GM21423 (cell line): ENCODE measurements around the gene SOCS4.
"Not testable (repeated sequence)": the region's sequence is repeated elsewhere in the genome, so short reads cannot be mapped to it uniquely, and the experiment has no call there.

Source experiments
- ATAC-seq: cut with Tn5 transposase; IDR thresholded peaks from one replicate; pipeline ENCODE4 v1.9.1; 2021; ENCODE audit warnings: mild to moderate bottlenecking, moderate library complexity; ENCODE audit not compliant: unreplicated experiment

SOCS4 gene, protein sequence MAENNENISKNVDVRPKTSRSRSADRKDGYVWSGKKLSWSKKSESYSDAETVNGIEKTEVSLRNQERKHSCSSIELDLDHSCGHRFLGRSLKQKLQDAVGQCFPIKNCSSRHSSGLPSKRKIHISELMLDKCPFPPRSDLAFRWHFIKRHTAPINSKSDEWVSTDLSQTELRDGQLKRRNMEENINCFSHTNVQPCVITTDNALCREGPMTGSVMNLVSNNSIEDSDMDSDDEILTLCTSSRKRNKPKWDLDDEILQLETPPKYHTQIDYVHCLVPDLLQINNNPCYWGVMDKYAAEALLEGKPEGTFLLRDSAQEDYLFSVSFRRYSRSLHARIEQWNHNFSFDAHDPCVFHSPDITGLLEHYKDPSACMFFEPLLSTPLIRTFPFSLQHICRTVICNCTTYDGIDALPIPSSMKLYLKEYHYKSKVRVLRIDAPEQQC

DNA sequence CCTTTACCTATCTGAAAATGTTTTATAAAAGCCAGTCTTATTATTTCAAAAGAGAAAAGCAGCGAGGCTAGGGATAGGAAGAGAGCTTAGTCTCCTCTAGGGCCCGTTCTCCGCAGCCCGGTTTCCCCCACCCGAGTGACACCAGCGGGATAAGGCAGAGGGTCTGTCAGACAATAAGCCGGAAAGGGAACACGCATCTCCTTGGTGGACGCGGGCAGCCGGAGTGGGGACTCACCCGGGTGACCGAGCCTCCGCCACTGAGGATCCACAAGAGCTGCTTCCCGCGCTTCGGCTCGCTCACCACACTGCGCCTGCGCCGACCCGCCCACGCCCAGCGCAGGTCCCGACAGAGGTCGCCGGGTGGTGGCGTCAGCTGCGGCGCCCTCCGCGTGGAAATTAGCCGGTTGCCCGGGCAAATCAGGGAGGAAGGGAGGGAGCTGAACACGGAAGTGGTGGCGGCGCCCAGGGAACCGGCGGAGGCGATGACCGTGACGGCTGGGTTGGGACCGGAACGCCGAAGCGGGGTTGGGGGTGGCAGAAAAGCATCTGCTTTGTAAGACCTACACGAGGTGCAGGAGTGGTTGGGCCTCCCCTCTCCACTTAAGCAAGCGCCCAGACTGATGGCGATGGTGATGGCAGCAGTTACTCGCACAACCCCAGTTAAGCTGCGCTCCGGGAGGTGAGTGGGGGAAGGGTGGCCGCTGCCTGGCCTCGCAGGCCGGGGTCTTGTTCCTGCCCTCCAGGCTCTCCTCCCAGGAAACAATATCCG is at the start of gene SOCS4, which contains the start of gene WDHD1:
TSS of gene SOCS4 (plus strand) at position 444 of the 769 bp plus-strand sequence. CDS start 15,806 bp downstream, outside the sequence.
TSS of gene WDHD1 (minus strand) at position 307 of the 769 bp plus-strand sequence. CDS start 312 bp downstream, outside the sequence.
- peak; percentile 91 for ATAC-seq

DNA sequence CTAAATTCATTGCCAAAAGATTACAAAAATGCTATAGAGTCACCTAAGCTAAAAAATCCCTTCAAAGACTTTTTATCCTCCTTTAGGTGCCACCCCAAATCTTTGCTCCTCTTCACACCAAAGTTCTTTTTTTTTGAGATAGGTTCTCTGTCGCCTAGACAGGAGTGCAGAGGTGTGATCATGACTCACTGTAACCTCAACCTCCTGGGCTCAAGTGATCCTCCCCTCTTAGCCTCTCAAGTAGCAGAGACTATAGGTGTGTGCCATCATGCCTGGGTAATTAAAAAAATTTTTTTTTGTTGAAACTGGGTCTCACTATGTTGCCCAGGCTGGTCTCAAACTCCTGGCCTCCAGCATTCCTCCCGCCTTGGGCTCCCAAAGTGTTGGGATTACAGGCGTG is 48.0 kb upstream of the SOCS4 start:
- ATAC-seq: no peak

DNA sequence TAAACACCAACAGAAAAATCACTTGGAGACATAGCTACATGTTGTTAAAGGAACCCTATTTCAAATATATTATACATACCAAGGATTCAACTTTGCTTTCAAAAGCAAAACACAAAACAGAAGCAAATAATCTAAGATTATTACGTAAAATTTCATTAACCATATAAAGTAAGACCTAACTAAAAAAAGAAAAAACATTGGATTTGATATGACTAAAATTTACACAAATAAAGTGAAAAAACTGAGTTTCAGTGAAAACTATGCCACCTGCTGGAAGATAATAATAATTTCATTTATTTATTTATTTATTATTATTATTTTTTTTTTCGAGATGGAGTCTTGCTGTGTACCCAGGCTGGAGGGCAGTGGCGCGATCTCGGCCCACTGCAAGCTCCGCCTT is 45.3 kb upstream of the SOCS4 start:
- no peak for ATAC-seq

DNA sequence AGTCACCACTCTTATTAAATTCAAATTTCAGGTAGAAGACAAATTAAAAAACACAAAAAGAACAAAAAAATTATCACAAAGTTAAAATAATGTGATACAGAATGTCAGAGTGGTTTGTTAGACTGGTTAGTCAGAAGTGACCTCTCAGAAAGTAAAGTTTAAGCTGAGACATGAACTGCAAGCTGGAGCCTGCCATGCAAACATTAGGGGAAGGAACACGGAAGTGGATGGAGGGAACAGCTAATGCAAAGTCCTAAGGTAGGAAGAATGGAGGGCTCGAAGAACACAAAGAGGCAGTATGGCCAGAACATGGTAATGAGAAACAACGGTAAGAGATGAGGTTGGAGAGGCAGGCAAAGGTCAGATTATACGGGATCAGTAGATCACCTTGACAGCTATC is 41.9 kb upstream of the SOCS4 start:
- no peak for ATAC-seq

DNA sequence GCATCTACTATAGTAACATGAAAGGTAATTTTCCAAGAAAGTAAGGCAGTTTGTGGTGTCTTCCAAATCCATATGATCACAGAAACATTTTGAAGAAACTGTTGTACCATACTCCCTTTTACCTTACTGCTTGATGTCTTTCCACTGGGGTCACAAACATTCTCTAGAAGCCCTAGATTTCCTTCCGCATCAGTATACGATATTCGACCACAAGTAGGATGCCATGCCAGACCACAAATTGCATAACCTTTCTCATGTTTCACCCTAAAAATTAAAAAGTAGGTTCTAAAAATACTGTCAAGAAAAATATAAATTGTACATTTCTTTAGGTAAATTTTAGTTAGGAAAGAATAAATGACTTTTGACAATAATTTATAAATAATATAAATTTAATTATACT is 26.7 kb upstream of the SOCS4 start:
- no peak for ATAC-seq

DNA sequence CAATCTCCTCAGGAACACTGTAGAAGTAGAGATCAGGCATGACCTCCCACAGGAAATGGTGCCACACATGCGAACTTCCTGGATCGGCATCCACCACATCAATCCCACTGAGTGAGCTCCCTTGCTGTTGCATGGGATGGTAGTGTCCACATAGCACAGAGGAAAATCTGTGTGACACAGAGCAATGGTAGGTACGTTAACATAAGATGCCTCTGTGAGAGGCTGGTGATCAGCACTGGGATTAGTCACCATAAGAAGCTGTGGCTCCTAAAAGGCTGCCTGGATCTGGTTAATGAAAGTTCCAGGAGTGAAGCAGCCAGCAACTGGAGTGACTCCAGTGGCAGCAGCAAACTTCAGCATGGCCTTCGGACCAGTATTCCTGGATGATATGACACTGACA is 22.0 kb upstream of the SOCS4 start:
- ATAC-seq: no peak

DNA sequence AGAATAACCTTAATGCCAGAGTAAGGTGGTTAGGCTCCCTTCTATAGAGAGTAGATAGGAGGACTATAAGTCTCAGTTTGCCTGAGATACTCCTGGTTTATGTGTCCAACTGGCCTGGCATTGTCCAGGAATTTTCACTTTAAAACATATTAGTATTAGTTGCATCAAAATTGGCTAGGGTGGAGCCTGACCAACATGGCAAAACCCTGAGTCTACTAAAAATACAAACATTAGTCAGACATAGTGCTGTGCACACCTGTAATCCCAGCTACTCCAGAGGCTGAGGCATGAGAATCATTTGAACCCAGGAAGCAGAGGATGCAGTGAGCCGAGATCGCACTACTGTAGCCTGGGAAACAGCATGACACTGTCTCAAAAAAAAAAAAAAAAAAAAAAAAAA is 12.0 kb upstream of the SOCS4 start:
- ATAC-seq: no peak

DNA sequence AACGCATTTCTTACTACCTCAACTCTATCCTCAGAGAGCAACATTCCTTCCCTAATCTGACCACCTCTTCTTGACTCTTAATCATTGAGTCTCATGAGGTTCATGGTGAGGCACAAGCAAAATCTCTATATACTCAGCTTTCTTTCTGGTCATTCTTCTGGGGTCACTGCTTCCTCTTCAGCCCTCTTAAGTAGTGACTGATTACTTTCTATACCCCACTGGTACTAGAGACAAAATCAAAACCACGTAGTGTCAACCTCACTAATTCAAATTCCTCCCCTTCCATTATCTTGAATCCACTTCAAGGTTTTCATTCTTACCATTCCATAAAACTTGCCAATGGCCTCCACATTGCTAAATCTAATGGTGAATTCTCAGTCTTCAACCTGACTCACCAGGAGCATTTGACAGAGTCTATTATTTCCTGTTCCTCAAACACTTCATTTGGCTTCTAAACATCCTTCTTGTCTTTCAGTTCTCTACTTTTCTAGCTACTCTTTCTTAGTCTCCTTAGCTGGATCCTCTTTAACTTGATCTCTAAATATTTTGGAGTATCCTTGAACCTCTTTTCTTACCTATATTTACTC is 7.0 kb upstream of the SOCS4 start:
- ATAC-seq: no peak

DNA sequence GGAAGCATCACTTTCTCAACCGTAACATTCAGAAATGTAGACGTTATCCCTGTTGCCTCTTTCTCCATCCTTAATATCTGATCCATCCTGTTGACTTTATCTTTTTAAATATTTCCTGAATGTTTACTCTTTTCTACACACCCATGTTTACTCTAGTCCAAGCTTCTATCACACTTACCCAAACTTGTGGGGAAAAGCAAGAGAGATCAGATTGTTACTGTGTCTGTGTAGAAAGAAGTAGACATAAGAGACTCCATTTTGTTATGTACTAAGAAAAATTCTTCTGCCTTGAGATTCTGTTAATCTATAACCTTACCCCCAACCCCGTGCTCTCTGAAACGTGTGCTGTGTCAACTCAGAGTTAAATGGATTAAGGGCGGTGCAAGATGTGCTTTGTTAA is 2.7 kb upstream of the SOCS4 start:
- ATAC-seq: not testable (repeated sequence)

DNA sequence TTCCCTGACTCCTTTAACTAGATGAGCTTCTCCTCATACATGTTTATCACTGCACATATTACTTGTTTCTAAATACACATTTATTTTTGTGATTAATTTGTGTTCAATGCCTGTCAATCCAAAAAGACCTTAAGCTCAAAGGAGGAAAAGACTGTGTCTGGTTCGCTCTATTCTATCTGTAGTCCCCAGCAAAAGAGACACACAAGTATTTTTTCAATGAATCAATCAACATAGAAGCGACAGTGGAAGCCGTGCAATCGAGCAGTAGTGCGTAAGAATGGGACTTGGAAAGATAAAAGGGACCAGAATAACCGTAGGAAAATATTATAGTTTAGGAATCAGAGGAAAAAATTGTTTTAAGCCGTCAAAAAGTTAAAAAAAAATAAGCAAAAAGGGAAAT is 1.1 kb upstream of the SOCS4 start:
- ATAC-seq: no peak

DNA sequence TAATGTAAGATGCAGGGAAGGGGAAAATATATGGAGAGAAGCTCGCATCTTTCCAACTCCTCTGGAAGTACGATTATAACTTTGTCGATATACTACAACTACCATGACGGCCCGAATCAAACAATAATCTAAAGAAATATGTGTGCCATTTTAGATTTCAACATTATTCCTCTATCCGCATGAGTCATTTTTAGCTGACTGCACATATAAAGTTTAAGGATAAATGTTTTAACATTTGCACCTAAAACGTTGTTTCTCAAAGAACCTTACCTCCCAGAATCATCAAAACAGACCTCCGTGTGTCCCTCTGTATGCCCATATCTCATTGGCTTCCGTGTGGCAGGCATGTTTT is 619 bp upstream of the SOCS4 start:
- no peak for ATAC-seq

DNA sequence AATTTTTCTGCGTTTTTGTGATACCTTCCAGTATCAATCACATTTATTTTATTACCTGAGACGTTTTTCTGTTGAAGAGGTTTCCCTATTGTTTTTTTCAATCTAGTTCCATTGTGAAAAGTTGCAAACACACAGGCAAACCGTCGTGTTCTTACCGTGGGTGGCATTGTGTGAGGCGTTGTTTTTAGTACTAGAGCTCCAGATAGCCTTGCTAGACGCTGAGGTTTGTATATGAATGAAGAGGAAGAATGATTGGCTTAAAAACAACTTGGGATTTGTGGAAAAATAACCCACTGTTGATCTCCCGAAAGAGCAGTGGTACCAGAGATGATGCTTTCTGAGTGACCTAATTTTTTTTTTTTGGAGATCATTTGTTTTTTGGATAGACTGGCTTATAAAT is 1.0 kb downstream of the SOCS4 start:
- ATAC-seq: no peak

DNA sequence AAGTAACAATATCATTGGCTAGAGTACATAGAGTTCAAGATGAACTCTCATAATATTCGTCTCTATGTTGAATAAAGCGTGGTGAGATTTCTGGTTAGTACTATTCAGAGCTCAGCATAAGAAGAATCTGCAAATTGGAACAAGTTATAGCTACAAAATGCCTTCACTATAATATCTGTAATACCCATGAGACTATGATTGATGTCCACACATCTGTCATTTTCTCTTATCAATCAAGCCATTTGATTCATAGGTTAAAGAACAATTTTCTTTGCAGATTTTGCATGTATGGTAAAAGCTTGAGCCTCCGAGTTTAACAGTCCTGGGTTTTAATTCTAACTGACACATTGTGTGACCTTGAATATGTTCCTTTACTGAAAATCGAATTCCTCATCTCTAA is 1.4 kb downstream of the SOCS4 start:
- no peak for ATAC-seq

DNA sequence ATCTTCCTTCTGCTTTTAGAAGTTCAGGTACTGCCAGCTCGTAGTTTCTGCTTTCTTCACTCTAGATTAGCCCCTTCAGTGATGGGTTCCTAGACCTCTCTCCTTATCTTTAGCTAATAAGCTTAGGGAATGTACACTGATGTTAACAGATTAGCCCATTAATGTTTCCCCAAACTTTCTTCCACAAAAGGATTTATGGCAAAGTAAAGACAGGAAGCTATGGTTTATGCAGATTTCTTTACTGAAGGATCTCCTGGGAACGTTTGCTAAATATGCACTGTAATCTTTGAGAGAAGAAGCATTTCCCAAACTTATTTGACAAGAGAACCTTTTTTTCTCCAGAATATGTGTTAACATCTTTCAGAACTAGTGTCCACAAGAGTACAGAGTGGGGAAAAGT is 4.2 kb downstream of the SOCS4 start:
- ATAC-seq: no peak

DNA sequence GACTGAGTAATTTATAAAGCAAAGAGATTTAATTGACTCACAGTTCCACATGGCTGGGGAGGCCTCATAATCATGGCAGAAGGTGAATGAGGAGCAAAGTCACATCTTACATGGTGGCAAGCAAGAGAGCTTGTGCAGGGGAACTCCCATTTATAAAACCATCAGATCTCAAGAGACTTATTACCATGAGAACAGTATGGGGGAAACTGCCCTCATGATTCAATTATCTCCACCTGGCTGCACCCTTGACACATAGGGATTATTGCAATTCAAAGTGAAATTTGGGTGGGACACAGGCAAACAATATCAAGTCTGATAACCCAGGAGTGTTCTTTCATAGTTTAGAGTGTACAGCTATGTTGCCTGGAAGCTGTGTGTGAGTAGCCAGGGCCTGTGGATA is 11.0 kb downstream of the SOCS4 start:
- ATAC-seq: not testable (repeated sequence)

DNA sequence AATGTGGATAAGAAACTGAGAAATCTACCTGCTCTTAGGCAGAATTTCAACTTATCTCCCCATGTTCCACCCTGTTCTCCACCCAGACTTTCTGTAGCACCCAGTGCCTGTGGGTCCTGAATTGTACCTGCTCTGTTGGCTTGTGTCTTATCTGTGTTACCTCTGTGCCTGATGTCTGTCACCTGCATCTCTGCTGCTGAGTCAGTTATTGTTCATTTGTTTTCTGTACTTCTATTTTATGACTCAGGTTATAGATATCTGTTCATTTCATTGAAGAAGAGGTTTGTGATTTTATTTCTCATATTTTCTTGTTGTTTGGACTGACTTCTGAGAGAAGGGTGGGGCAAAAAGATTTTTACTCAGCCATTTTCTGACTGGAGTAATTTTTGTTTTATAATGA is 11.7 kb downstream of the SOCS4 start:
- ATAC-seq: no peak

DNA sequence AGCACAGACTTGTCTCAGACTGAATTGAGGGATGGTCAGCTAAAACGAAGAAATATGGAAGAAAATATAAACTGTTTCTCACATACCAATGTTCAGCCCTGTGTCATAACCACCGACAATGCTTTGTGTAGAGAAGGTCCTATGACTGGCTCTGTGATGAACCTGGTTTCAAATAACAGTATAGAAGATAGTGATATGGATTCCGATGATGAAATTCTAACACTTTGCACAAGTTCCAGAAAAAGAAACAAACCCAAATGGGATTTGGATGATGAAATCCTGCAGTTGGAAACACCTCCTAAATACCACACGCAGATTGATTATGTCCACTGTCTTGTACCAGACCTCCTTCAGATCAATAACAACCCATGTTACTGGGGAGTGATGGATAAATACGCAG is 16.5 kb downstream of the SOCS4 start:
- no peak for ATAC-seq

DNA sequence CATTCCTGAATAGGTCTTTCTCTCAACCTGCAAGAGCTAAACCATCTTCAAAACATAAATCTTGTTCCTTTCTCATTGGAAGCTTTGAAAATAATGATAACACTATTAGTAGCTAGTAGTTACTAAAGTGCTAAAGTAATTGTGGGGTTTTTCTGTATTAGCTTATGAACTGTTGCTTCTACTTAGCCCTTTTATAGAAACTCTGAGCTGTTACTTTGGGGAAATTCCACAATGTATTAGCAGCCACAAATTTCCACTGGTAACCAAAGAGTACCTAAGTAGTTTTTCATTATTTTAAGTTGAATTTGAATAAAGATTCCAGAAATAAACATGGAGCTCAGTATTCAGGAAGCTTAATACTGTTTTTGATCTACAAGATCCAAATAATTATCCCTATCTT is 18.1 kb downstream of the SOCS4 start:
- ATAC-seq: no peak

DNA sequence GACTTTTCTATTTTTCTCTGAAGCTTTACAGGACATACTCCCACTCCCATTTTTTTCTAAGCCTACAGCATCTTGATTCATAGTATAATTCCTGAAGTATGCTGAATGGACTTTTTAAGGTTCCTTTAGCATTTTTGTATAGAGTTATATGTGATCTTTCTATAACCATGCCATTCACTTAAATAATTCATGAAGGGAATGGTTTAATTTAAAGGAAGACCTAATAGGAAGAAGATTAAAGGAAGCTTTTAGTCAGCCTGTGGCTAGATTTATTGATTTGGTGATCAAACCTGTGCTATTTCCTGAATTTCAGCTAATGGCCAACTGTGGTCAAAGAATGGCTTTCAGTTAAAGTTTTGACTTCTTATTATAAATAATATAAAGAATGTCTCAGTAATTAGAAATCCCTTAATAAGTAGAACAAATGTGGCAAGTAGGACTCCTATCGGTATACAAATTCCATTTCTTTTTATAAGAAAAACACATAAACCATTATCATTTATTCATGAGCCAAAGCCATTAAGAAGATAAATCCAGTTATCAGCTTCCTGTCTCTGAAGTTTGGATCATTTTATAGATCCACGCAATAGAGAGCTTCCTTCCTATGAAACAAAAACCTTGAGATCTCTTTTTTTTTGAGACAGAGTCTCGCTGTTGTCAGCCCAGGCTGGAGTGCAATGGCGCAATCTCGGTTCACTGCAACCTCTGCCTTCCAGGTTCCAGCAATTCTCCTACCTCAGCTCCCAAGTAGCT is 20.4 kb downstream of the SOCS4 start:
- no peak for ATAC-seq

DNA sequence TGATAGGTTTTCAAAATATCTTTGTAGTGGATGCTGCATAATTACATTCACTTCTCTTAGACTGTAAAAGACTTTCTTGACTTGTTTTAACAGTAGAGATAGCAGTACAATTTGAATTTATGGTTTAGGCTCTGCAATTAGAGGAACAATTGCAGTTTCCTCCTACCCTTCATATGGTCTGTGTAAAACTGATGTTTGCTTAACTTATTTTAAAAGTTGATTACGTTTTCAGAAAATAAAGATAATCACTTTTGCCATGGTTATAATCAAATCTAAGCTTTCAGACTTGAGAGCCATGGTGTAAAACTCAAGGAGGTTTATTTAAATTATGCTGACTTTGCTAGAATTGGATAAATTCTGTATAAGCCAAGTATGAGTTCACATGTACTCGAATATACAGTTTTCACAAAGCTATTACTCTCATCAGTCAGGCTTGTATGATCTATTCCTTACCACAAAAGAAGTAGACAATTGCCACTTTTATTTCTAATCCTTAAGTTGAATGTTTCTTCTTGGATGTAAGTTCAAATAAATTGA is 21.9 kb downstream of the SOCS4 start:
- no peak for ATAC-seq

DNA sequence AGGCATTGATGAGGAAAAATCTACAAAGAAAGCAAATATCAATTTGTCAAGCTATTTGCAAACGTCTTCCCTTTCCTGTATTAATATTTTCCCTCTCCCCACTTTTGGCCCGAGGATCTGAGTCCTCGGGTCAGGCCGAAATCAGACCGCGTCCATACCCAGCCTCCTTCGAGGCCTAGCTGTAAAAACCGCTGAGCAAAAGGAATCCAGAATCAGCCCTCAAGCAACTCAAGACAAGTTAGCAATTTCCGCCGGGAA is 24.1 kb downstream of the SOCS4 start:
- ATAC-seq: peak; percentile 25
